Type B pancreatic cell (in vitro differentiated cells): ENCODE data around the gene ILKAP. TPM values are rescaled to one million over a fixed set of nuclear protein-coding genes. Genes with fewer than 3 reads are reported as not detected.

Experiments used
- DNase-seq: peaks from one replicate; pipeline ENCODE4 v3.0.0; 2021; ENCODE audit warnings: mixed read lengths; ENCODE audit not compliant: unreplicated experiment; ENCODE audit errors: extremely low spot score
- H3K27ac Mint-ChIP-seq: 2 replicates; pipeline ENCODE4 v1.8.0; 2021; ENCODE audit warnings: mild to moderate bottlenecking, mixed read lengths
- H3K27me3 Mint-ChIP-seq: 2 replicates; pipeline ENCODE4 v1.8.0; 2021; ENCODE audit warnings: mixed read lengths
- H3K36me3 Mint-ChIP-seq: 2 replicates; pipeline ENCODE4 v1.8.0; 2021; ENCODE audit warnings: mixed read lengths
- H3K4me1 Mint-ChIP-seq: one replicate; pipeline ENCODE4 v1.8.0; 2021; ENCODE audit warnings: mixed read lengths; ENCODE audit not compliant: unreplicated experiment
- H3K4me3 Mint-ChIP-seq: 2 replicates; pipeline ENCODE4 v1.8.0; 2021; ENCODE audit warnings: mild to moderate bottlenecking, mixed read lengths
- H3K9me3 Mint-ChIP-seq: 2 replicates; pipeline ENCODE4 v1.8.0; 2021; ENCODE audit warnings: mixed read lengths
- total RNA-seq: library from RNA; stranded (reverse); gene quantifications from 2 replicates; pipeline ENCODE4 v1.2.1, GENCODE V29; 2021; ENCODE audit warnings: low replicate concordance
- TF ChIP-seq, protein P1 (sequence below): fragments of 200-600 bp; sonication (generic); conservative IDR thresholded peaks from 2 replicates; pipeline ENCODE4 v1.5.0; 2021; ENCODE audit warnings: antibody characterized with exemption, mild to moderate bottlenecking

Gene ILKAP
- total RNA-seq, 1 donor from 2014 or later: 50.4 TPM

DNA sequence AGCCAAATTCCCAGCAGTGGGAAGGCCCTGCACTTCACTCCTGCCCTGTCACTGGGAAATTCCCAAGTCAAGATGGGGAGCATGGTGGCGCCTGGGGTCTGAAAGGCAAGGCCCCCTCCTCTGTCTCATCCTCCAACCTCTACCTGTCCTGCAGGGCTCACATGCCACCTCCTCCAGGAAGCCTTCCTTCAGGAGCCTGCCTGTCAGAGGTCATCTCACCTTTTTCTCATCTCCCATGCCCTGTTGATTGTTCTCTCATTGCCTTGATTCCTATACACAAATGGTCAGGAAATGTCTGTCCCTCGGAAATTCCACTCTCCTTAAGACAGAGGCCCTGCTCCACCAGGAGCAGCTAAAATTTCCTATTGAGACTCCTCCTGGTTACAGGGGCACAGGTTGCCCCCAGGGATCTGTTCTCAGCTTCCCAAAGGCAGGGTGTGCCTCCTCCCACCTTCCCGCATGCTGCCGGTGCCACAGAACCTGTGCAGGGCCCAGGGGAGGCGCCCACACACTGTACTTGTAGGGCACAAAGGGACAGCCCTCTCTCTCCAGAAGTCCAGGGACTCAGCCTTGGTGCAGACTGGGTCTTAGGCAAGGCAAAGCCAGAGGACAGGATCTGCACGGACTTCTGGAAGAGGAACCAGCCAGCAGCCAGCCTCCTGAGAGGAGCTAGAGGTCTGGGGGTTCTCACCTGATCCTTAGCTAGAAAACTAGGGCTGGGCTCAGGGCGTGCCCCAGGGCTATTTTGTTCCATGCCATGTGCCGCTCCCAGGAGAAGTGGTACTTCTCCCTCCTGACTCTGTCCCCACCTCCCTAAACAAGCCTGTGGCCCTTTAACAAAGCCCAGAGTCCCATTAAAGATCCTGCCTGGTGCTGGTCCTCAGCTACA is 23.4 kb upstream of the ILKAP start:
- no peak overlapping the region for H3K27ac Mint-ChIP-seq

DNA sequence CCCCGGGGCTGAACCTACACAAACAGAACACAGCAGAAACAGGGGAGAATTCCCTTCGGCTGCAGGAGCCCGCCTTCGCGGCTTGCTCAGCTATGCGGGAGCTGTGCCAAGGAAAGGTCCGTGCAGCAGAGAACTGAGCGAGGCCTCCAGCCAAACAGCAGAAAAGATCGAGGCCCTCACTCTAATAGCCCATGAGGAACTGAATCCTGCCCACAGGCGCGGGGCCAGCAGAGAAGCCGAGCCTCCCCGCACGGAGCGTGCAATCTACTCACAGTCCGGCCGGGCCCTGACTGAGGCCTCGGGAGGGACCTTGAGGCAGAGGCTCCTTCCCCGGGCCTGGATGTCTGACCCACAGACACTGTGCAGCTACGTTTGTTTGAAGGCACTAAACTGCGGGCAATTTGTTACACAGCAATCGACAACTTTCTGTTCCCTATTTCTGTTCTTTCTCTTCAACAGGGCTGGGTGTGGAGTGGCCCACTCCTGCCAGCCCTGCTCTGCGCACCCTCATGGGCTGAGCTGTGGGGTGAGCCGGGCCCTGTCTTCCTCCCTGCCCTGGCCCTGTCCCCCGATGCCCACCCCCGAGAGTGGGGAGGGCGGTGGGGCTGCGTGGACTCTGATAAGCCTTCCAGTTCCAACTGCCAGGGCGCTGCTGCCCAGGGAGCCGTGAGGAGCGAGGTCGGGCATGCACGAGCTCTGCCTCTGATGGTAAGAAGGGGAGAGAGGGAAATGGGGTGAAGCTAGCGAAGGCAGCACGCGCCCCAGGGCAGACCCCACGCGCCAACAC is 22.6 kb upstream of the ILKAP start:
- peaks cover 14% of the 10 kb centered on the region for H3K27me3 Mint-ChIP-seq
- H3K9me3 Mint-ChIP-seq: no peaks in the 10 kb centered on the region
- no peaks in the 10 kb centered on the region for H3K36me3 Mint-ChIP-seq
- H3K27ac Mint-ChIP-seq: no peak overlapping the region
- H3K4me1 Mint-ChIP-seq: peaks cover 14% of the 10 kb centered on the region
- no peak overlapping the region for H3K4me3 Mint-ChIP-seq
- TF ChIP-seq, protein P1, sequence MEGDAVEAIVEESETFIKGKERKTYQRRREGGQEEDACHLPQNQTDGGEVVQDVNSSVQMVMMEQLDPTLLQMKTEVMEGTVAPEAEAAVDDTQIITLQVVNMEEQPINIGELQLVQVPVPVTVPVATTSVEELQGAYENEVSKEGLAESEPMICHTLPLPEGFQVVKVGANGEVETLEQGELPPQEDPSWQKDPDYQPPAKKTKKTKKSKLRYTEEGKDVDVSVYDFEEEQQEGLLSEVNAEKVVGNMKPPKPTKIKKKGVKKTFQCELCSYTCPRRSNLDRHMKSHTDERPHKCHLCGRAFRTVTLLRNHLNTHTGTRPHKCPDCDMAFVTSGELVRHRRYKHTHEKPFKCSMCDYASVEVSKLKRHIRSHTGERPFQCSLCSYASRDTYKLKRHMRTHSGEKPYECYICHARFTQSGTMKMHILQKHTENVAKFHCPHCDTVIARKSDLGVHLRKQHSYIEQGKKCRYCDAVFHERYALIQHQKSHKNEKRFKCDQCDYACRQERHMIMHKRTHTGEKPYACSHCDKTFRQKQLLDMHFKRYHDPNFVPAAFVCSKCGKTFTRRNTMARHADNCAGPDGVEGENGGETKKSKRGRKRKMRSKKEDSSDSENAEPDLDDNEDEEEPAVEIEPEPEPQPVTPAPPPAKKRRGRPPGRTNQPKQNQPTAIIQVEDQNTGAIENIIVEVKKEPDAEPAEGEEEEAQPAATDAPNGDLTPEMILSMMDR: no peak
- DNase-seq: no peak

More for the DNA sequence above, 23.4 kb upstream of the ILKAP start:
- no peak for DNase-seq
- Mint-ChIP-seq H3K4me3 (no peak overlapping the region), H3K27me3 (peaks cover 21% of the 10 kb centered on the region), H3K4me1 (peaks cover 14% of the 10 kb centered on the region), H3K36me3 (no peaks in the 10 kb centered on the region), H3K9me3 (no peaks in the 10 kb centered on the region)
- TF ChIP-seq, protein P1: no peak

DNA sequence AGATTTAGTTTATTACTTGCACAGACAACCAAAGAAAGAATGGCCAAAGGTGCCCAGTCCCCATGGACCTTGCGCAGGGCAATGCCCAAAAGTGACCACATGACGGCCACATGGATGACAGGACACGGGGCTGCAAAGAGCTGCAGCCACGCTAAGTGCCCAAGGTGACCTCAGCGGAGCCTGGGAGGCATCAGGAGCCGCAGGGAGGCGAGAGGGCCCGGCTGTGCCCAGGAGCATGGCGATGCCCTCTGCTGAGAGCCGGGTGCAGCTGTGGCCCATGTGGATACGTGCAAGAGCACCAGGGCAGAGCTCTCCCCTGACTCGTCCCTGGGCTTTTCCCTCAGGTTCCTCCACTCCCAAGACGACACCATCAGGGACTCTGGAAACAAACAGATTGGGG is 21.6 kb upstream of the ILKAP start:
- Mint-ChIP-seq H3K36me3 (no peaks in the 10 kb centered on the region), H3K27me3 (peaks cover 8% of the 10 kb centered on the region), H3K4me3 (no peak overlapping the region), H3K27ac (no peak overlapping the region), H3K9me3 (no peaks in the 10 kb centered on the region), H3K4me1 (peaks cover 9% of the 10 kb centered on the region)
- TF ChIP-seq, protein P1: no peak
- DNase-seq: no peak

DNA sequence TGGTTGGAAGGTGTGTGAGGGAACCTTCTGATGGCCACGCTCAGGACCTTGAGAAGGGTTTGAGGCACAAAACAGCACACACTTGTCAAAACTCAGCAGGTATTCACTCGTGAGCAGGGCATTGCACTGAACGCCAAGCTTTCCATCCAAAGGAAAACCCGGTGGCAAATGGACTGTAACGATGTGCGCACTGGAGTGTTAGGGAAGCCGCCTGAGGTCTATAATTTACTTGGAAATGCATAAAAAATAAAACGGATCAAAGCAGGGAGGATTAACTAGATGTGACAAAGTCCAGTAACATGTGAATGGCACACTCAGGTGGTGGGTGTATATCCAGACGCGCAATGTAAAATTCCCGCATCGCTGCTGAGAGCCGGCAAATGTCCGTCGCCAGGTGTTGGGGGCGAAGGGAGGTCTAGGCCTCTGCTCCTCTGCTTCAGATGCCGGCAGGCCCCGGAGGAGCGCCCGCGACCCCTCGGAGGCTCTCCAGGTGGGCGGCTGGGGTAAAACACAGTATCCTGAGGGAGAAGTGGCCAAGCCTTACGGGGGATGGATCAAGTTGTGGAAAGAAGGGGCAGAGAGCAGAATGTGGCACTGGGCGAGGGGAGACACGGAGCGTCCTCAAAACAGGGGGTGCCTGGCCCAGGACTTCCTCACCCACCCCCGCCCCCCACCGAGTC is 21.0 kb upstream of the ILKAP start:
- TF ChIP-seq, protein P1: no peak
- H3K4me1 Mint-ChIP-seq: peaks cover 9% of the 10 kb centered on the region
- H3K27me3 Mint-ChIP-seq: peaks cover 7% of the 10 kb centered on the region
- no peak overlapping the region for H3K27ac Mint-ChIP-seq
- no peaks in the 10 kb centered on the region for H3K9me3 Mint-ChIP-seq
- no peak overlapping the region for H3K4me3 Mint-ChIP-seq
- DNase-seq: no peak
- no peaks in the 10 kb centered on the region for H3K36me3 Mint-ChIP-seq

DNA sequence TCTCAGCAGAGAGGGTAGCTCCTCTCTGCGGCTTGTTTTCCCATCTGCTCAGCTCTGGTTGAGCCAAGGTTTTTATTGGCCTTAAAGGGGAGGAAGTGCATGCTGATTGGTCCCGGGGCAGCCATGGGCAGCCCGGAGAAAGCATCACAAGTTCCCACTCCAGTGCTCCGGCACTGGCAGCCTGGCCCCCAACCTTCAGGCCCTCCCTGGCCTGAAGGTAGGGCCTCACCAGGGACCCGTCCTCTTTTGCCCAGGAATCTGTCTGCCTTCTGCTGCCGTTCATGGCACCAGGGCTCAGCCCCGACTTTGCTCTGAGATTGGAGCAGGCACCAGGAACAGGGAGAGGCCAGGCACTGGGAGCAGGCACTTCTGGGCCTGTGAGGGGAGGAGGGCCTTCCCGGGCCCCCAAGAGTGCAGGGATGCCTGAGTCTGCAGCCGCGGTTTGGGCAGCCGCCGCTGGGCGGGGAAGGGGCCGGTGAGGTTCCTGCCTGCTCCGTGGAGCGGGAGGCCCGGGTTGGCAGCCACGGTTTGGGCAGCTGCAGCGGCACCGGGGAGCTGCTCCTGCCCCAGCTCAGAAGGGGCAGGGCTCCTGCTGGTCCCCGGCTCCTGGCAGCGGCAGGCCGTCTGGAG is 17.5 kb upstream of the ILKAP start:
- no peak for DNase-seq
- Mint-ChIP-seq H3K27ac (no peak overlapping the region), H3K4me1 (no peaks in the 10 kb centered on the region), H3K36me3 (no peaks in the 10 kb centered on the region), H3K9me3 (no peaks in the 10 kb centered on the region), H3K27me3 (no peaks in the 10 kb centered on the region), H3K4me3 (no peak overlapping the region)
- TF ChIP-seq, protein P1: no peak
